Measurements from ENCODE around the gene F8.

DNA sequence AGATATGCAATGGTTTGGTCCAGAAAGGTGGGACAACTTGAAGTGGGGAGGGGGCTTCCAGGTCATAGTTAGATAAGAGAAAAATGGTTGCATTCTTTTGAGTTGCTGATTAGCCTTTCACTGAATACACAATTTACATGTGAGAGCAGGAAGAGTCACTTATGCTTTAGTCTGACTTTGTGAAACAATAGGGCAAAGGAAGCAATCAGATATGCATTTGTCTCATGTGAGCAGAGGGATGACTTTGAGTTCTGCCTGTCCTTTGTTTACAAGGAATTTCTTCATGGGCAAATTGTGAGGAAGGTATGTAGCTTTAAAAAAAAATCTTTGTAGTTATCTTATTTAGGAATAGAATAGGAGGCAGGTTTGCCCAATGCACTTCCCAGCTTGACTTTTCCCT lies 201.0 kb downstream of the F8 start:
- TF ChIP-seq, protein P1, sequence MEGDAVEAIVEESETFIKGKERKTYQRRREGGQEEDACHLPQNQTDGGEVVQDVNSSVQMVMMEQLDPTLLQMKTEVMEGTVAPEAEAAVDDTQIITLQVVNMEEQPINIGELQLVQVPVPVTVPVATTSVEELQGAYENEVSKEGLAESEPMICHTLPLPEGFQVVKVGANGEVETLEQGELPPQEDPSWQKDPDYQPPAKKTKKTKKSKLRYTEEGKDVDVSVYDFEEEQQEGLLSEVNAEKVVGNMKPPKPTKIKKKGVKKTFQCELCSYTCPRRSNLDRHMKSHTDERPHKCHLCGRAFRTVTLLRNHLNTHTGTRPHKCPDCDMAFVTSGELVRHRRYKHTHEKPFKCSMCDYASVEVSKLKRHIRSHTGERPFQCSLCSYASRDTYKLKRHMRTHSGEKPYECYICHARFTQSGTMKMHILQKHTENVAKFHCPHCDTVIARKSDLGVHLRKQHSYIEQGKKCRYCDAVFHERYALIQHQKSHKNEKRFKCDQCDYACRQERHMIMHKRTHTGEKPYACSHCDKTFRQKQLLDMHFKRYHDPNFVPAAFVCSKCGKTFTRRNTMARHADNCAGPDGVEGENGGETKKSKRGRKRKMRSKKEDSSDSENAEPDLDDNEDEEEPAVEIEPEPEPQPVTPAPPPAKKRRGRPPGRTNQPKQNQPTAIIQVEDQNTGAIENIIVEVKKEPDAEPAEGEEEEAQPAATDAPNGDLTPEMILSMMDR (IDR thresholded peaks at IDR 0.05) = no peak
- TF ChIP-seq POLR2A (IDR thresholded peaks at IDR 0.05) = no peak
